GM18907 (cell line): Measurements from ENCODE around the gene KIRREL1.

ENCODE experiments used
- ATAC-seq: cut with Tn5 transposase; IDR thresholded peaks from one replicate; pipeline ENCODE4 v1.9.1; 2021; ENCODE audit warnings: mild to moderate bottlenecking, moderate library complexity; ENCODE audit not compliant: unreplicated experiment

KIRREL1 gene

DNA sequence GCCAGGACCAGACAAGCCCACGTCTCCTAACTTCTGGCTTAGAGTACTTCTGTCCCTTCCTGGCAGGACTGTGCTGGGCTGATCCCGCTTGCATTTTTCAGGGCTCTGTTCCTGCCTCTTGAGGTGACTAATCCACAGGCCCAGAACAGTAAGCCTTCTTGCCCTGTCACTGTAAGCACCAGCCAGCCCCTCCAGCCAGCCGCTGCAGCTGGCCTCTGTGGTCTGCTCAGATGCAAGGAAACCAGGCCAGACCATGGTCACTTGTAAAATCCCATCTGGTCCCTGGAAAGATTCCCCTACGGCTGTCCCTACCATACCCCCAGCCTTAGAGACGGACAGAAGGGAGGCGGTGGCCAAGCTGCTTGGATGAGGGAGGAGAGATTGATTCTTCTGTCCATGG is 74.2 kb downstream of the KIRREL1 start:
- no peak for ATAC-seq

DNA sequence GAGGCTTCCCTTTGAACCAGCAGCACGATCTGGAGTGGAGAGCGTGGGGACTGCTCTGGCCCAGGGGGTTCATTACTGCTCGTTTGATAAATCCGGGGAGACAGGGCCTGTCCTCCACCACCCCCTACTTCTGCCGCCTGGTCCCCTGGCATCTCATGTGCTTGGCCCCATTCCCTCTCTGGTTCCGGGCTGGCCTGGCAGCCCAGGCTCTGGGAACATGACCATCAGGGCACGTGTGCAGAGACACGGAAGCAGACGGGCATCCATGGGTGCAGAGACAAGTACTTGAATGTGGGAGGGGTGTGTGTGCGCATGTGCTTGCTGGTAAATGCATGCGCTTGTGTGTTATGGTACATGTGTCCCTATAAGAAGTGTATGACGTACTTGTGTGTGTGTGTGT is 75.5 kb downstream of the KIRREL1 start:
- ATAC-seq, result no peak

- ATAC-seq, result no peak
Measured at GRCh38 chr1:158071138-158071537, 77.7 kb downstream of the KIRREL1 start.

- no peak for ATAC-seq
Measured at GRCh38 chr1:158075078-158075477, 81.6 kb downstream of the KIRREL1 start.

DNA sequence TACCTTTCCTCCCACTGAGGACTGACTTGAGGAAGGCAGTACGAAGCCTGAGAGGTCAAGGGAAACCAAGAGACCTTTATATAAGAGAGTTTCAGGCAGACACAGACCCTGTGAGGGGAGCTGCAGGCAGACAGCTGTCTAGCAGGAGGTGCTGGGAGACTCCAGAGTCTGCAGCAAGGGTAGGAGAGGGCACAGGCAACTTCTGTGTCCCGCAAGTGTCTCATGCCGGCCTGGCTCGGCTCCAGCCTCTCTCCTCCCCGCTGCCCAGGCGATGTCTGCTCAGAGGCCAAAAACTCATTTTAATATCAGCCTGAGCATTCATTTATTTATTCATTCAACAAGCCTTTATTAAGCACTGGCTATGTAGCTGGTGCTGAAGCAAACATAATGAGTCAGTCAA is 83.0 kb downstream of the KIRREL1 start:
- ATAC-seq, result no peak

GRCh38 chr1:158077411-158078256 is 84.2 kb downstream of the KIRREL1 start:
- ATAC-seq, result no peak

- no peak for ATAC-seq
Measured at GRCh38 chr1:158078569-158079080, 85.2 kb downstream of the KIRREL1 start.

DNA sequence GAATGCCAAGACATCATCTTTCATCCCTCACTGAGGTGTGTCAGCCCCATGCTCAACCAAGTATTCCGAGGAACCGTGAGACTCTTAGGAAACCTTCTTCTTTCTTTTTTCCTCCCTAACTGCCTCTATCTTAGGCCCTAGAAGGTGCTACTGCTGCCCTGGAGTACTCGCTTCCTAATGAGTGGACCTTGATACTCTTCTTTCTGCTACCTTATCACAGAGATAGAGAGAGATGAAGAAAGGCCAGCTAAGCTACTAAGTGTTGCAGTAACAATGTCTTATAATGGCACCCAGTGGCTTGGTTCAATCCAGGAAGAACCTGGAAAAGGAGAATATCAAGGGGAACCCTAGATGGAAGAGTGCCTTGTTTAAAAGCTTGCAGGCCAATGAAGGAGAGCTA is 86.6 kb downstream of the KIRREL1 start:
- no peak for ATAC-seq

DNA sequence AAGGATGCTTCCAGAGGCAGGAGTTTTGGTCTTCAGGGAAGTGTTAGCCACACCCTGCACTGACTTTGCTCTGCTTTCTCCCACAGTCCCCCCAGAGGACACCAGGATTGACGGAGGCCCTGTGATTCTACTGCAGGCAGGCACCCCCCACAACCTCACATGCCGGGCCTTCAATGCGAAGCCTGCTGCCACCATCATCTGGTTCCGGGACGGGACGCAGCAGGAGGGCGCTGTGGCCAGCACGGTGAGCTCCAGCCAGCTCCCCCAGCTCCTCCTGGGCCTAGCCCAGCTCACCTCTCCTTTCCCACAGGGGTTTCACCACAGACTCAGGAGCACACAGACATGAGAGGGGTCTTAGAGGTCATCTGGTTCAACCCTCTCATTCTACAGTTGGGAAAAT is 90.9 kb downstream of the KIRREL1 start:
- no peak for ATAC-seq

DNA sequence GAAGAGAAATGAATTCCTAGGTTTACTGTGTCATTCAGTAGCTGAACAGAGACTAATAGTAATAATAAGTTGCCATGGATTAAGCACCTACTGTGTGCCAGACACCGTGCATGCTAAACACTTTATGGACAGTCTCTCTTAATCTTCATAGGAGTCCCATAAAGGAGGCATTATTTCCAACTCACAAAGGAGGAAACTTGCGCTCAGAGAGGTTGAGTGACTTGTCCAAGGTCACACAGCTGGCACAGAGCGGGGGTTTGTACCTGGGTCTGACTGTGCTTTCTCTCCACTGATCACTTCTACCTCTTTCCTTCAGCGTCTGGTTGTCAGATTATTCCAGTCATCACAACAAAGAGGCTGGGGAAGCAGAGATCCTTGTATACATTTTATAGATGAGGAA is 91.3 kb downstream of the KIRREL1 start:
- ATAC-seq, result no peak

DNA sequence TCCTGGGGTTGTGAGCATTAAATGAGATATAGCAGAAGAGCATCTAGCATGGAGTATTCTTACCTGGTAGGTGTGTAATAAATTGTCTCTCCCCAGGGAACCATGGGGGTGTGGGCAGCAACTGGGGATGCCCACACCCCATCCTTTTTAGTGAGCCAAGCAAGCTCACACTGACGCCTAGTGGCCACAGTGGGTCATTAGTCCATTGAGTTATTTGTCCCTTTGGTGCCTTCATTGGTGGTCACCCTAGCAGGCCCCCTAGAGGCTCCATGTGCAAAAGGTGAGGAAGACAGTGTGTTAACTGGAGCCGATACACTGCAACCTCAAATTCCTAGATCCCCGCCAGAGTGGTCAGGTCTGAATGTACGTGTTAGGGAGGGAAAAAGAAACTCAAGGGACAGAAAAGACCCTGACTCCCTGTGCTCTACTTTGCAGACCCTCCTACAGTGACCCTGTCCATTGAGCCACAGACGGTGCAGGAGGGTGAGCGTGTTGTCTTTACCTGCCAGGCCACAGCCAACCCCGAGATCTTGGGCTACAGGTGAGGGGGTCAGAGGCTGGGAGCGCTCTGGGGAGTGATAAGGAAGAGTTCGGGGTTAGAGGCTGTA is 94.0 kb downstream of the KIRREL1 start:
- peak; percentile 60 for ATAC-seq

GRCh38 chr1:158089476-158089875 is 96.0 kb downstream of the KIRREL1 start:
- ATAC-seq, result no peak

- no peak for ATAC-seq
Measured at GRCh38 chr1:158089925-158090637, 96.6 kb downstream of the KIRREL1 start.

DNA sequence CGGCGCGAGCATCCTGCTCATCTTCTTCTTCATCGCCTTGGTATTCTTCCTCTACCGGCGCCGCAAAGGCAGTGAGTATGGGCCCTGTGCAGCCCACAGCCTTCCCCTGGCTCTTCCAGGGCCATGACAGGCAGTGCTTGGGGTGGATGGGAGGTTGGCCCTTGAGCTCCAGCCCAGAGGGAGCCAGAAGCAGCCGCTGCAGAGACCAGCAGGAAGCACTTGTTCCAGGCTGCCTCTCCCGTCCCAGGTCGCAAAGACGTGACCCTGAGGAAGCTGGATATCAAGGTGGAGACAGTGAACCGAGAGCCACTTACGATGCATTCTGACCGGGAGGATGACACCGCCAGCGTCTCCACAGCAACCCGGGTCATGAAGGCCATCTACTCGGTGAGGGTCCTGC is 99.9 kb downstream of the KIRREL1 start:
- no peak for ATAC-seq

GRCh38 chr1:158094571-158094970 is 101.1 kb downstream of the KIRREL1 start:
- no peak for ATAC-seq

GRCh38 chr1:158095737-158096335 is 102.4 kb downstream of the KIRREL1 start:
- peak; percentile 65 for ATAC-seq

- no peak for ATAC-seq
Measured at GRCh38 chr1:158098256-158098655, 104.8 kb downstream of the KIRREL1 start.

- no peak for ATAC-seq
Measured at GRCh38 chr1:158099185-158099584, 105.7 kb downstream of the KIRREL1 start.

DNA sequence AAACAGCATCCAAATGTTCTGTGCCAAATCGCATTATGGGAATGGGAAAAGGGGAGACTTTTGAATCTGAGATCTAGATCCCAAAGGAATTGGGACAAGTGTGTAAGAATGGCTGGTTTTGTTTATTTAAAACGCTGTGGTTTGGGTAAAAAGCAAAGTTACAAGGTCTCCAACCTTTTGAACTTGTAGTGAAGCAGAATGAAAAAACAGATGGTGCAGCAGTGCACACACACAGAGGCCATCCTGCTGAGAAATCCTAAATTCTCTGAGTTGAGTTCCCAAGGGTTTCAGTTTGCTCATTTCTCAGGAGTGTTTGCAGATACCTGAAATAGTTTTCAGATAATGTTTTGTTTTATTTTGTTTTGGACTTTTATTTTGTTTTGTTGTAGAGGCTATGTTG is 107.1 kb downstream of the KIRREL1 start:
- ATAC-seq, result no peak

DNA sequence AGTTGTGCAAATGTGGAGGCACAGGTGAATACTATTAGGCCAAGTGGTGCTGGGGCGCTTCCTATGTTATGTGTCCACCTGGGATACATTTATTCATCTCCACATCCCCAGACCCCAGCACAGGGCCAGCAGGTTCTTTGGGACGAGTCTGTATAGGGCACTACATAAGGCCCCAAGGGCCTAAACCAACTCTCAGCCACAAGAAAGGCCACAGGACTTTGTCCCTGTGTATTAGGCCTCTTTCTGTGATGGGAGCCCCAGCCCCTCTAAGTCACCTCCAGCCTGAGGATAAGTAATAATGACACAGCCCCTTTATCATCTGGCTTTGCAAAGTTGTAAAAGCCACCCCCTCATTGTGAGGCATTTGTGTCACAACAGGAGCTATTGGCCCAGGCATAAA is 108.0 kb downstream of the KIRREL1 start:
- no peak for ATAC-seq

GRCh38 chr1:158101927-158102326 is 108.5 kb downstream of the KIRREL1 start:
- no peak for ATAC-seq
